Left lung (tissue), 10 donors: Measurements from ENCODE around the gene SYTL3. TPM values are rescaled to one million over a fixed set of nuclear protein-coding genes. Genes with fewer than 3 reads are reported as not detected.

ENCODE experiments used
- ATAC-seq: fragments of 200-7000 bp; cut with Tn5 transposase; one replicate; pipeline ENCODE4 v1.9.1; 2020; ENCODE audit warnings: moderate library complexity
- DNase-seq, 4 donors: peaks; one replicate each; pipeline ENCODE4 v3.0.0-alpha.2; 2013 to 2020
- H3K27ac ChIP-seq, 2 donors: fragments of 200-600 bp; sonication (generic) in 1 of 2; one replicate each; pipeline versions ENCODE4 v1.5.0 to v1.8.0; 2020 to 2021
- H3K27me3 ChIP-seq, 2 donors: fragments of 200-600 bp; sonication (generic) in 1 of 2; one replicate each; pipeline versions ENCODE4 v1.5.0 to v1.8.0; 2020 to 2021
- H3K36me3 ChIP-seq, 2 donors: fragments of 200-600 bp; sonication (generic) in 1 of 2; one replicate each; pipeline versions ENCODE4 v1.5.0 to v1.8.0; 2020 to 2021
- H3K4me1 ChIP-seq, 2 donors: fragments of 200-600 bp; one replicate each; pipeline ENCODE4 v1.8.0; 2021
- H3K4me3 ChIP-seq, 2 donors: fragments of 200-600 bp; sonication (generic) in 1 of 2; one replicate each; pipeline versions ENCODE4 v1.5.0 to v1.8.0; 2020 to 2021; ENCODE audit warnings: mild to moderate bottlenecking in 1 of 2
- H3K9me3 ChIP-seq, 2 donors: fragments of 200-600 bp; sonication (generic) in 1 of 2; one replicate each; pipeline versions ENCODE4 v1.5.0 to v1.8.0; 2020 to 2021
- intact Hi-C, 2 donors: fragments of 100-400 bp; cut with DNase I; formaldehyde crosslinking; loops; one replicate each; pipeline versions ENCODE4 v1.11.2 to v1.14.2; 2022
- polyA plus RNA-seq, 6 donors: library from polyadenylated mRNA; unstranded; fragments of 120-200 nt; gene quantifications; one replicate each; pipeline ENCODE4 v1.2.1, GENCODE V29; 2013; ENCODE audit not compliant: insufficient read length in 6 of 6
- total RNA-seq, 2 donors: library from RNA; stranded (reverse); fragmentation: NEBNext Ultra II Directional; extraction: Animal tissue kit (Norgen Biotek cat#: 25700); gene quantifications; one replicate each; pipeline ENCODE4 v1.2.1, GENCODE V29; 2021
- TF ChIP-seq, protein P1 (sequence below), 2 donors: fragments of 200-600 bp; sonication (generic) in 1 of 2; IDR thresholded peaks; one replicate each; pipeline versions ENCODE4 v1.5.0 to v1.8.0; 2021; ENCODE audit warnings: antibody characterized with exemption in 2 of 2
- donor health status: DM: no; HTN: yes; CAD: no.
- donor health status: DM: no; HTN: no; CAD: no.

Gene SYTL3
- total and polyA plus RNA-seq, 8 donors = 6.5 to 10.3 (median 8.3) TPM

DNA sequence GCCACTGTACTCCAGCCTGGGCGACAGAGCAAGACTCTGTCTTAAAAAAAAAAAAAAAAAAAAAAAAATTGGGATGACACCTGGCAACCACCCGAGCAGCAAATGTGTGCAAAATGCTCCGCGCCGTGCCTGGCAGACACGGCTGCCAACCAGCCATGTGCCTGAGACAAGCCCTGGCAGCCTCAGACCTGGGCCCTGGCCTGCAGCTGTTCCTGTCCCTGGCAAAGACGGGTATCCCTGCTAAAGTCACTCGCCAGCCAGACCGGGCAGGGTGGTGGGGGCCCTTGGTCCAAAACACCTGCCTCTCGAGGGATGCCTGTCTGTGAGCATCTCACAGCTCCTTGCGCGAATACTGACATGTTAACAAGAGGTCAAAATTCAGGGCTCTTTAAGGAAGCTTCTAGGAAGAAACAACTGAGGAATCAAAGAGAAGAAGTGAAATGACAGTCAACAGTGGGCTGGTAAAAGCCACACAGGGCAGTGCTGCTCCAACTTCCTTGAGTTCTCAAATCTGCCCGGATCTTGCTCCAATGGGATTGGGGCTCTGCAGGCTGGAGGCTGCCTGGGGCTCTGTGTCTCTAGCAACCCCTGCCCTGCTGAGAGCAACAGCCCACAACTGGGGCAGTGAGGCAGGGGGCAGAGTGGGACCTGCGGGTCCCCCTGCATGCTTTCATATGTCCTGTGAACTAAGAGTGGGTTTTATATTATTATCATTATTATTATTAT is 53.4 kb downstream of the SYTL3 start:
- Histone ChIP-seq H3K9me3 (no peaks in the 10 kb centered on the region), H3K4me3 (no peak overlapping the region), H3K36me3 (no peaks in the 10 kb centered on the region), H3K27ac (no peak overlapping the region), H3K4me1 (peaks cover 24 to 35% of the 10 kb centered on the region in 2 donors), H3K27me3 (no peaks in the 10 kb centered on the region)
- DNase-seq (no peak), ATAC-seq (no peak)
- TF ChIP-seq, protein P1, sequence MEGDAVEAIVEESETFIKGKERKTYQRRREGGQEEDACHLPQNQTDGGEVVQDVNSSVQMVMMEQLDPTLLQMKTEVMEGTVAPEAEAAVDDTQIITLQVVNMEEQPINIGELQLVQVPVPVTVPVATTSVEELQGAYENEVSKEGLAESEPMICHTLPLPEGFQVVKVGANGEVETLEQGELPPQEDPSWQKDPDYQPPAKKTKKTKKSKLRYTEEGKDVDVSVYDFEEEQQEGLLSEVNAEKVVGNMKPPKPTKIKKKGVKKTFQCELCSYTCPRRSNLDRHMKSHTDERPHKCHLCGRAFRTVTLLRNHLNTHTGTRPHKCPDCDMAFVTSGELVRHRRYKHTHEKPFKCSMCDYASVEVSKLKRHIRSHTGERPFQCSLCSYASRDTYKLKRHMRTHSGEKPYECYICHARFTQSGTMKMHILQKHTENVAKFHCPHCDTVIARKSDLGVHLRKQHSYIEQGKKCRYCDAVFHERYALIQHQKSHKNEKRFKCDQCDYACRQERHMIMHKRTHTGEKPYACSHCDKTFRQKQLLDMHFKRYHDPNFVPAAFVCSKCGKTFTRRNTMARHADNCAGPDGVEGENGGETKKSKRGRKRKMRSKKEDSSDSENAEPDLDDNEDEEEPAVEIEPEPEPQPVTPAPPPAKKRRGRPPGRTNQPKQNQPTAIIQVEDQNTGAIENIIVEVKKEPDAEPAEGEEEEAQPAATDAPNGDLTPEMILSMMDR (IDR thresholded peaks at IDR 0.05) = no peak
- intact Hi-C loops = loop anchor here in 1 of 2 donors (5.0 kb wide), 1 partner anchor 269 kb away; no protein-coding TSS in a partner anchor

DNA sequence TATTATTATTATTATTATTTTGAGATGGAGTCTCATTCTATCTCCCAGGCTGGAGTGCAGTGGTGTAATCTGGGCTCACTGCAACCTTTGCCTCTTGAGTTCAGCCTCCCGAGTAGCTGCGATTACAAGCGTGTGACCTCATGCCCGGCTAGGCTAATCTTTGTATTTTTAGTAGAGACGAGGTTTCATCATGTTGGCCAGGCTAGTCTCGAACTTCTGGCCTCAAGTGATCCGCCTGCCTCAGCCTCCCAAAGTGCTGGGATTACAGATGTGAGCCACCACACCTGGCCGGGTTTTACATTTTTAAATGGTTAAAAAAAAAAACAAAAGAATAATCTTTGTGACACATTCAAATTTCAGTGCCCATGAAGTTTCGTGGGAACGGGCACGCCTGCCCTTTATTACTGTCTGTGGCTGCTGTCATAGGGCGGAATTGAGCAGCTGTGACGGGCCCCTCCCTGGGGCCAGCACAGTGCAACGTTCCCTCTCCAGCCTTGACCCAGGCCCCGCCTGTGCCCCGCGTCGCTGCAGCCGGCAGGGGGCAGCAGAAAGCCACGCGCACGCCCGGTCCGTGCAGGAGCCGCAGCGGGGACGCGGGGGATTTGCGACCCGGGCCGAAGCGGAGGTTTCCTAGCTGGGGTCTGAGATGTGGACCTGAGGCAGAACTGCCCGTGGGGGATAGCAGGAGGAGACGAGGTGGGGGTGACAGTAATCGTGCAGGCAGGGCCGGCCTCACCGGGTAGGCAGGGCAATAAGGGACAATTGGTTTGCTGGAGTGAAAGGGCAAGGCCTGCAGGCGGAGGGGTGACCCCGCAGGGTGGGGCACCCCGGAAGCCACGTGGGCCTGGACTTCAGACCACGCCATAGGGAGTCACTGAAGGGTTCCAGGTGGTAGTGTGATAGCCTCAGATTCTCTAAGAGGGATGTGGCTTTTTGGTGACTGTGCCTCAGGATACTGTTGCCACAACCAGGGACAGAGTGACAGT is 54.3 kb downstream of the SYTL3 start:
- peak; percentile 92 for ATAC-seq
- peak overlapping the region; percentile 25 for H3K4me3 ChIP-seq

DNA sequence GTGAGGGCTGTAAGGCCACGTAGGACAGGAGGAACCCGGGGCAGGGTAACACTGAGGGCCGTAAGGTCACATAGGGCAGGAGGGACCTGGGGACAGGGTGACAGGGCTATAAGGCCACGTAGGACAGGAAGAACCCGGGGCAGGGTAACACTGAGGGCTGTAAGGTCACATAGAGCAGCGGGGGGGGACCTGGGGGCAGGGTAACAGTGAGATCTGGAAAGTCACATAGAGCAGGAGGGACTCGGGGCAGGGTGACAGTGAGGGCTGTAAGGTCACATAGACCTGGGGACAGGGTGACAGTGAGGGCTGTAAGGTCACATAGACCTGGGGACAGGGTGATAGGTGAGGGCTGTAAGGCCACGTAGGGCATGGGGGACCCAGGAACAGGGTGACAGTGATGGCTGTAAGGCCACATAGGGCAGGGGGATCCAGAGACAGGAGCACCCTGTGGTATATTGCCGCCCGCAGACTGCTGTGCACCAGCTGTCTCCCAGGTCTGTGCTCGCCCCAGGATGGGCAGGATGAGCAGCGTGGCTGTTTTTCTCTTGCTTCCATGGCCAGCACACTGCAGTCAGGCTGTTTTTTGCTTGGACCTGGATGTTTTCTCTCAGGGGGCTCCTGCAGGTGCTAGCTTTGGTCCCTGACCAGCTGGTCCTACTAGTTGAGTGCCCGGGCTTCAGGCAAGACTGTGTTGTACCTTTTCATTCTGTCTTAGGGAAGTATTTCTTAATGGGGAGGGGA is 55.7 kb downstream of the SYTL3 start:
- TF ChIP-seq, protein P1 (IDR thresholded peaks at IDR 0.05) = no peak
- Histone ChIP-seq H3K4me3 (no peak overlapping the region), H3K4me1 (peaks cover 24 to 35% of the 10 kb centered on the region in 2 donors), H3K36me3 (no peaks in the 10 kb centered on the region), H3K27ac (peak overlapping the region; percentile 67 to 77), H3K9me3 (no peaks in the 10 kb centered on the region), H3K27me3 (no peaks in the 10 kb centered on the region)
- no peak for ATAC-seq
- no peak for DNase-seq
- intact Hi-C loops = no loop called here

More for the DNA sequence above, 54.3 kb downstream of the SYTL3 start:
- Histone ChIP-seq H3K9me3 (no peaks in the 10 kb centered on the region), H3K36me3 (no peaks in the 10 kb centered on the region), H3K4me1 (peaks cover 24 to 35% of the 10 kb centered on the region in 2 donors), H3K27me3 (no peaks in the 10 kb centered on the region), H3K27ac (no peak overlapping the region)
- TF ChIP-seq, protein P1 (IDR thresholded peaks at IDR 0.05) = peak; percentile 98 to 99
- peak; percentile 68 to 97 (median 85) for DNase-seq
- intact Hi-C loops = loop anchor here in 1 of 2 donors (5.0 kb wide), 1 partner anchor 268 kb away; no protein-coding TSS in a partner anchor

DNA sequence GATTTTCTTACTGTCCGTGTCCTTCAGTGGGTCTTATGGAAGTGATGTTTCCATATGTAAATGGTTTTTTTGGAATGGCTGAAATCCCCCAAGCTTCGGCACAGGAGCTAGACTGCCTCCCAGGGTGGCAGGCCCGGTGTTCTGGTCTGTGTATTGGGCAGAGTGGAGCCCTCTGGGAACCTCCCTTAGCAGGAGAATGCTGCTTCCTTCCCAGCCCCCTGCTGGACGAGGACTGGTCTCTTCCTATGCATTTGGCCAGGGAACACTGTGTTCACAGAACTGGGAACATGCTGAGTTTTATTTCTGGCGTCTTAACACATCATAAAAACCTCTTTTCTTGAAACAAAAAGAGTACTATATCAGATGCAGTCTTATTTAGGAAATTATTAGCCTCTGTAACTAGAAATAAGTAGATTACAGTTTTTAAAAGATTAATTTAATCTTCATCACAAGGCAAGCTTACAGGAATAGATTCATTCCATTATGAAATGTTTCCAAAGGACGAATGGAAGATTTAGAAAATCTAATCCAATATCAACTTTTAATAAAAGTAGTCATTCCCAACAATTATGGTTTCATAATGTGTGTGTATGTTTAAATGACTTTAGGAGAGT is 56.6 kb downstream of the SYTL3 start:
- Histone ChIP-seq H3K36me3 (no peaks in the 10 kb centered on the region), H3K27me3 (no peaks in the 10 kb centered on the region), H3K27ac (peak overlapping the region; percentile 67 to 77), H3K4me1 (peaks cover 24 to 35% of the 10 kb centered on the region in 2 donors), H3K9me3 (no peaks in the 10 kb centered on the region), H3K4me3 (no peak overlapping the region)
- intact Hi-C loops = no loop called here
- peak in 1 of 4 donors; percentile 77 for DNase-seq
- TF ChIP-seq, protein P1 (IDR thresholded peaks at IDR 0.05) = peak; percentile 34 to 57
- peak; percentile 41 for ATAC-seq
